ENCODE data around the gene GNPTG. TPM values are rescaled to one million over a fixed set of nuclear protein-coding genes. Genes with fewer than 3 reads are reported as not detected.

The GNPTG gene
- total RNA-seq, 4 donors from 2014 or later = 53.8 to 130 (median 79.1) TPM

- no peaks in the 10 kb centered on the region for H3K9me3 ChIP-seq
- H3K4me3 ChIP-seq = no peak overlapping the region
- intact Hi-C loops (cut with DNase I; ENCODE audit: low total_unique reads) (no loop called here), in situ Hi-C loops (cut with MboI; ENCODE audit: low pct_ligation_motif_present in 1 of 4, low pct_unique_long_range_greater_than_20kb in 1 of 4, low sequenced_read_pairs in 3 of 4) (no loop called here)
- H3K27ac ChIP-seq = no peak overlapping the region
- peaks cover 8 to 34% (median 34%) of the 10 kb centered on the region in 4 donors for H3K4me1 ChIP-seq
- H3K36me3 ChIP-seq = no peaks in the 10 kb centered on the region
- TF ChIP-seq POLR2AphosphoS5 (IDR thresholded peaks at IDR 0.05) (no peak), EP300 (IDR thresholded peaks at IDR 0.05; ENCODE audit: low read depth) (no peak), POLR2A (IDR thresholded peaks at IDR 0.05) (no peak)
- TF ChIP-seq, protein P1, sequence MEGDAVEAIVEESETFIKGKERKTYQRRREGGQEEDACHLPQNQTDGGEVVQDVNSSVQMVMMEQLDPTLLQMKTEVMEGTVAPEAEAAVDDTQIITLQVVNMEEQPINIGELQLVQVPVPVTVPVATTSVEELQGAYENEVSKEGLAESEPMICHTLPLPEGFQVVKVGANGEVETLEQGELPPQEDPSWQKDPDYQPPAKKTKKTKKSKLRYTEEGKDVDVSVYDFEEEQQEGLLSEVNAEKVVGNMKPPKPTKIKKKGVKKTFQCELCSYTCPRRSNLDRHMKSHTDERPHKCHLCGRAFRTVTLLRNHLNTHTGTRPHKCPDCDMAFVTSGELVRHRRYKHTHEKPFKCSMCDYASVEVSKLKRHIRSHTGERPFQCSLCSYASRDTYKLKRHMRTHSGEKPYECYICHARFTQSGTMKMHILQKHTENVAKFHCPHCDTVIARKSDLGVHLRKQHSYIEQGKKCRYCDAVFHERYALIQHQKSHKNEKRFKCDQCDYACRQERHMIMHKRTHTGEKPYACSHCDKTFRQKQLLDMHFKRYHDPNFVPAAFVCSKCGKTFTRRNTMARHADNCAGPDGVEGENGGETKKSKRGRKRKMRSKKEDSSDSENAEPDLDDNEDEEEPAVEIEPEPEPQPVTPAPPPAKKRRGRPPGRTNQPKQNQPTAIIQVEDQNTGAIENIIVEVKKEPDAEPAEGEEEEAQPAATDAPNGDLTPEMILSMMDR (IDR thresholded peaks at IDR 0.05) = no peak
- DNase-seq = no peak
- peaks cover 60% of the 10 kb centered on the region for H3K27me3 ChIP-seq
- 33% methylated on average over 13 of the region's 16 CpGs; no CpG with 5 or more reads in 1 of the 2 donors for WGBS, 2 donors (ENCODE audit: low coverage in 1 of 2)
These were observed 16.3 kb upstream of the GNPTG start for GRCh38 chr16:1335211-1335971.

DNA sequence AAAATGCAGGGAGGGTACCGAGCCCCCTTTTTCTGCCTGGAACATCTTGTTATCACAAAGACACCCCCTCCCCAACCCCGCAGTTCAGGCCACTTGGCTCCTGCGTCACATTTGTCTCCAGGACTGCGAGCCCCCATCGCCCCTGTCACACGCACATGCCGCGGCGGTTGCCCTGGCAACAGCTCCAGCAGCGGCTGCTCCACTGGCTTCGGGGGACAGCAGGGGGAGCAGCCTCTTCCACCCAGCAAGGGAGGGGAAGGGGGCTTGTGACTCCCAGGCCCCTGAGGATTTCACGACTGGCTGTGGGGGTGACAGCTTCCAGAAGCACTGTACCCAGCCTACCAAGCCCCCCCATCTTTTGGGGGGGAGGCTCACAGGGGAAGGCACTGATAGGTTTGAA is 15.7 kb upstream of the GNPTG start:
- no peak overlapping the region for H3K4me3 ChIP-seq
- H3K36me3 ChIP-seq = no peaks in the 10 kb centered on the region
- DNase-seq = no peak
- no peak for TF ChIP-seq EP300 (IDR thresholded peaks at IDR 0.05; ENCODE audit: low read depth)
- TF ChIP-seq POLR2AphosphoS5 (IDR thresholded peaks at IDR 0.05) = no peak
- TF ChIP-seq, protein P1 (IDR thresholded peaks at IDR 0.05) = no peak
- TF ChIP-seq POLR2A (IDR thresholded peaks at IDR 0.05) = no peak
- intact Hi-C loops (cut with DNase I; ENCODE audit: low total_unique reads) (no loop called here), in situ Hi-C loops (cut with MboI; ENCODE audit: low pct_ligation_motif_present in 1 of 4, low pct_unique_long_range_greater_than_20kb in 1 of 4, low sequenced_read_pairs in 3 of 4) (no loop called here)
- H3K9me3 ChIP-seq = no peaks in the 10 kb centered on the region
- H3K27me3 ChIP-seq = peaks cover 58% of the 10 kb centered on the region
- H3K27ac ChIP-seq = no peak overlapping the region
- 12% methylated on average over 6 of the region's 12 CpGs; no CpG with 5 or more reads in 1 of the 2 donors for WGBS, 2 donors (ENCODE audit: low coverage in 1 of 2)
- H3K4me1 ChIP-seq = peaks cover 8 to 34% (median 34%) of the 10 kb centered on the region in 4 donors

GRCh38 chr16:1336619-1337018 is 15.1 kb upstream of the GNPTG start:
- in situ Hi-C loops (cut with MboI; ENCODE audit: low pct_ligation_motif_present in 1 of 4, low pct_unique_long_range_greater_than_20kb in 1 of 4, low sequenced_read_pairs in 3 of 4) (no loop called here), intact Hi-C loops (cut with DNase I; ENCODE audit: low total_unique reads) (no loop called here)
- Histone ChIP-seq H3K36me3 (no peaks in the 10 kb centered on the region), H3K4me1 (peaks cover 6 to 28% (median 27%) of the 10 kb centered on the region in 4 donors), H3K27ac (no peak overlapping the region), H3K27me3 (peaks cover 51% of the 10 kb centered on the region), H3K9me3 (no peaks in the 10 kb centered on the region), H3K4me3 (no peak overlapping the region)
- no peak for DNase-seq
- no peak for TF ChIP-seq POLR2AphosphoS5 (IDR thresholded peaks at IDR 0.05)
- TF ChIP-seq, protein P1 (IDR thresholded peaks at IDR 0.05) = no peak
- no peak for TF ChIP-seq POLR2A (IDR thresholded peaks at IDR 0.05)
- no peak for TF ChIP-seq EP300 (IDR thresholded peaks at IDR 0.05; ENCODE audit: low read depth)
- 67% methylated on average over 13 of the region's 15 CpGs; no CpG with 5 or more reads in 1 of the 2 donors for WGBS, 2 donors (ENCODE audit: low coverage in 1 of 2)

GRCh38 chr16:1337486-1337885 is 14.2 kb upstream of the GNPTG start:
- no peak for DNase-seq
- Histone ChIP-seq H3K27ac (no peak overlapping the region), H3K27me3 (peaks cover 43% of the 10 kb centered on the region), H3K9me3 (no peaks in the 10 kb centered on the region), H3K36me3 (no peaks in the 10 kb centered on the region), H3K4me1 (peaks cover 8 to 24% (median 23%) of the 10 kb centered on the region in 4 donors), H3K4me3 (no peak overlapping the region)
- TF ChIP-seq, protein P1 (IDR thresholded peaks at IDR 0.05) = no peak
- TF ChIP-seq EP300 (IDR thresholded peaks at IDR 0.05; ENCODE audit: low read depth) = no peak
- TF ChIP-seq POLR2AphosphoS5 (IDR thresholded peaks at IDR 0.05) = no peak
- no peak for TF ChIP-seq POLR2A (IDR thresholded peaks at IDR 0.05)
- in situ Hi-C loops (cut with MboI; ENCODE audit: low pct_ligation_motif_present in 1 of 4, low pct_unique_long_range_greater_than_20kb in 1 of 4, low sequenced_read_pairs in 3 of 4) (no loop called here), intact Hi-C loops (cut with DNase I; ENCODE audit: low total_unique reads) (no loop called here)
- WGBS, 2 donors (ENCODE audit: low coverage in 1 of 2) = 54% methylated on average over 9 of the region's 9 CpGs; no CpG with 5 or more reads in 1 of the 2 donors

Measured in transverse colon (tissue), 4 donors.